H1 (cell line): ENCODE results near the gene CAMK1G. TPM values are rescaled to one million over a fixed set of nuclear protein-coding genes. Genes with fewer than 3 reads are reported as not detected.

Experiments used
- JUND ChIP-seq: IDR thresholded peaks from 2 replicates; pipeline ENCODE4 v1.6.1; 2011; ENCODE audit warnings: mild to moderate bottlenecking, improper control_type of control experiment, low read length
- SIN3A ChIP-seq, 2 experiments: IDR thresholded peaks in 1 of 2; conservative IDR thresholded peaks in 1 of 2; 2 replicates each; pipeline ENCODE4 v1.6.1; 2011 to 2012; ENCODE audit warnings: low read length in 2 of 2, improper control_type of control experiment in 1 of 2, low read depth in 1 of 2, mild to moderate bottlenecking in 1 of 2
- SP2 ChIP-seq: IDR thresholded peaks from 2 replicates; pipeline ENCODE4 v1.6.1; 2012; ENCODE audit warnings: mild to moderate bottlenecking, low read length, inconsistent platforms
- polyA plus RNA-seq, 7 experiments: library from polyadenylated mRNA; depleted of rRNA in 3 of 7; stranded (reverse) in 5 of 7; unstranded in 2 of 7; fragments of >200 nt in 5 of 7; fragments of 200-250 nt in 2 of 7; gene quantifications; 1 replicate in 5 of 7; 2 replicates in 1 of 7; 4 replicates in 1 of 7; pipeline versions ENCODE4 v1.2.1 to v1.2.3, GENCODE V29; 2011 to 2013; ENCODE audit warnings: missing spikeins in 2 of 7, mixed read lengths in 2 of 7
- total RNA-seq: library from RNA; stranded (reverse); fragmentation: NEBNext Ultra II Directional; extraction: Animal tissue kit (Norgen Biotek cat#: 25700); gene quantifications from 2 replicates; pipeline ENCODE4 v1.2.1, GENCODE V29; 2021

CAMK1G gene
- total and polyA plus RNA-seq, 2 of the 8 experiments (the other 6 are each of a cell fraction or from before 2014, with no cell fraction given) = 1.00 to 1.0 TPM

GRCh38 chr1:209621286-209621685 lies 37.8 kb downstream of the CAMK1G start (continued):
- TF ChIP-seq SP2 = no peak
- TF ChIP-seq JUND = no peak
- TF ChIP-seq SIN3A (conservative IDR thresholded peaks at IDR 0.05 in 1 of 2, IDR thresholded peaks at IDR 0.05 in 1 of 2; ENCODE audit: low read depth in 1 of 2, low read length in 2 of 2) = no peak
